ENCODE data around the gene RPP14.
"Not testable (repeated sequence)": the region's sequence is repeated elsewhere in the genome, so short reads cannot be mapped to it uniquely, and the experiment has no call there.

RPP14 gene

DNA sequence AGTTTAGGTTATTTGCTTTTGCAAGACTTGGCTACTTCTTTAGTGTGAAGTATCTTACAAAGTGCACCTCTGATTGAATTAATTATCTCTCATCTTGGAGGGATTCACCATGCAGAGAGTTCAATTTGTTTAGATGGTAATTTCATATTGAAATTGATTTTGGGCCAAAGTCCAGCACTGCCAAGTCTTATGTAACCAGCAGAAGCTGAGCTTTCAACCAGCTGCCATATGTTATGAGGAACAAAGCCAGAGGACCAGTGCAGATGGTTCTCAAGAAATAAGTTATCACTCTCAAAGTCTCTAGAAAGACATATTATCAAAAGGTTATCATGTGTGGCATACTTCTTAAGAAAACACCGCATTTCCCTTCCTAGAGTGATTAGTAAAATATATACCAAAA, 39.5 kb upstream of the RPP14 start:
- TF ChIP-seq POLR2AphosphoS5 (IDR thresholded peaks at IDR 0.05; ENCODE audit: low read depth): no peak
- TF ChIP-seq, protein P1, sequence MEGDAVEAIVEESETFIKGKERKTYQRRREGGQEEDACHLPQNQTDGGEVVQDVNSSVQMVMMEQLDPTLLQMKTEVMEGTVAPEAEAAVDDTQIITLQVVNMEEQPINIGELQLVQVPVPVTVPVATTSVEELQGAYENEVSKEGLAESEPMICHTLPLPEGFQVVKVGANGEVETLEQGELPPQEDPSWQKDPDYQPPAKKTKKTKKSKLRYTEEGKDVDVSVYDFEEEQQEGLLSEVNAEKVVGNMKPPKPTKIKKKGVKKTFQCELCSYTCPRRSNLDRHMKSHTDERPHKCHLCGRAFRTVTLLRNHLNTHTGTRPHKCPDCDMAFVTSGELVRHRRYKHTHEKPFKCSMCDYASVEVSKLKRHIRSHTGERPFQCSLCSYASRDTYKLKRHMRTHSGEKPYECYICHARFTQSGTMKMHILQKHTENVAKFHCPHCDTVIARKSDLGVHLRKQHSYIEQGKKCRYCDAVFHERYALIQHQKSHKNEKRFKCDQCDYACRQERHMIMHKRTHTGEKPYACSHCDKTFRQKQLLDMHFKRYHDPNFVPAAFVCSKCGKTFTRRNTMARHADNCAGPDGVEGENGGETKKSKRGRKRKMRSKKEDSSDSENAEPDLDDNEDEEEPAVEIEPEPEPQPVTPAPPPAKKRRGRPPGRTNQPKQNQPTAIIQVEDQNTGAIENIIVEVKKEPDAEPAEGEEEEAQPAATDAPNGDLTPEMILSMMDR (IDR thresholded peaks at IDR 0.05; ENCODE audit: insufficient read depth, low read length): no peak
- no peak for TF ChIP-seq GABPA (IDR thresholded peaks at IDR 0.05; ENCODE audit: low read depth)
- TF ChIP-seq, protein P2, sequence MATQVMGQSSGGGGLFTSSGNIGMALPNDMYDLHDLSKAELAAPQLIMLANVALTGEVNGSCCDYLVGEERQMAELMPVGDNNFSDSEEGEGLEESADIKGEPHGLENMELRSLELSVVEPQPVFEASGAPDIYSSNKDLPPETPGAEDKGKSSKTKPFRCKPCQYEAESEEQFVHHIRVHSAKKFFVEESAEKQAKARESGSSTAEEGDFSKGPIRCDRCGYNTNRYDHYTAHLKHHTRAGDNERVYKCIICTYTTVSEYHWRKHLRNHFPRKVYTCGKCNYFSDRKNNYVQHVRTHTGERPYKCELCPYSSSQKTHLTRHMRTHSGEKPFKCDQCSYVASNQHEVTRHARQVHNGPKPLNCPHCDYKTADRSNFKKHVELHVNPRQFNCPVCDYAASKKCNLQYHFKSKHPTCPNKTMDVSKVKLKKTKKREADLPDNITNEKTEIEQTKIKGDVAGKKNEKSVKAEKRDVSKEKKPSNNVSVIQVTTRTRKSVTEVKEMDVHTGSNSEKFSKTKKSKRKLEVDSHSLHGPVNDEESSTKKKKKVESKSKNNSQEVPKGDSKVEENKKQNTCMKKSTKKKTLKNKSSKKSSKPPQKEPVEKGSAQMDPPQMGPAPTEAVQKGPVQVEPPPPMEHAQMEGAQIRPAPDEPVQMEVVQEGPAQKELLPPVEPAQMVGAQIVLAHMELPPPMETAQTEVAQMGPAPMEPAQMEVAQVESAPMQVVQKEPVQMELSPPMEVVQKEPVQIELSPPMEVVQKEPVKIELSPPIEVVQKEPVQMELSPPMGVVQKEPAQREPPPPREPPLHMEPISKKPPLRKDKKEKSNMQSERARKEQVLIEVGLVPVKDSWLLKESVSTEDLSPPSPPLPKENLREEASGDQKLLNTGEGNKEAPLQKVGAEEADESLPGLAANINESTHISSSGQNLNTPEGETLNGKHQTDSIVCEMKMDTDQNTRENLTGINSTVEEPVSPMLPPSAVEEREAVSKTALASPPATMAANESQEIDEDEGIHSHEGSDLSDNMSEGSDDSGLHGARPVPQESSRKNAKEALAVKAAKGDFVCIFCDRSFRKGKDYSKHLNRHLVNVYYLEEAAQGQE (IDR thresholded peaks at IDR 0.05; ENCODE audit: insufficient replicate concordance, low read depth): no peak
- no peak for TF ChIP-seq SPI1 (IDR thresholded peaks at IDR 0.05; ENCODE audit: borderline replicate concordance, low read depth)
- no peaks in the 10 kb centered on the region for H3K27me3 ChIP-seq (ENCODE audit: insufficient read depth, poor library complexity, severe bottlenecking)
- H3K4me3 ChIP-seq (replicated peaks; ENCODE audit: insufficient read depth, low read length): no peak overlapping the region
- DNase-seq (ENCODE audit: low read depth in 1 of 2, low spot score in 1 of 2): no peak
- H3K27ac ChIP-seq (replicated peaks): no peak overlapping the region

DNA sequence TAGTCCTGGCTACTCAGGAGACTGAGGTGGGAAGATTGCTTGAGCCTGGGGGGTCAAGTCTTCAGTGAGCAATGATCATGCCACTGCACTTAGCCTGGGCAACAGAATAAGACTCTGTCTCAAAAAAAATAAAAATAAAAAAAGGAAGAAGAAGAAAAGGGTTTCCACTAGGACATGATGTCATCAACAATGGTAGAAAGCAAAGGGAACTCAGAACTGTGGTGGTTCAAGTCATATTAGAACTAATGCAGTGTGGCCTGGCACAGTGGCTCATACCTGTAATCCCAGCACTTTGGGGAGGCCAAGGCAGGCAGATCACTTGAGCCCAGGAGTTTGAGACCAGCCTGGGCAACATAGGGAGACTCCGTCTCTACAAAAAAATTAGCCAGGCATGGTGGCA, 38.5 kb upstream of the RPP14 start:
- H3K27me3 ChIP-seq (ENCODE audit: insufficient read depth, poor library complexity, severe bottlenecking); H3K27ac ChIP-seq (replicated peaks); DNase-seq (ENCODE audit: low read depth in 1 of 2, low spot score in 1 of 2); H3K4me3 ChIP-seq (replicated peaks; ENCODE audit: insufficient read depth, low read length): not testable (repeated sequence)

DNA sequence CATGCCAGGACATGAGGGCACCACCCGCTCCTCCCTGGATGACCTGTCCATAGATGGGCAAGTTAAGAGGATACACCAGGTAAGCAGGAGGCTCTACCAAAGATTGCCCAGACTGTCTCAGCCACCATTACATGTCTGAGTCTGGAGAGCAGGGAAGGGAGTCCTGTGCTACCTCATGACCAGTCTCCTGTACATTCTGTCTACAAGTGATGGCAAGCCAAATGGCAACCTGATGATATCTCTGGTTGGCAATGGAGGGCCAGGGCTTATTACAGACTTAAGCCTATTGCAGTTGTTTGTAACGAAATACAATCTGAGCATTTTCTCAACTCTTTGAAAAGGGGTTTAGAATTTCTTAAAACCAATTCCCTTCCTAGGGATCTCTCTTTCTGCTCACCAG, 36.7 kb upstream of the RPP14 start:
- H3K27me3 ChIP-seq (ENCODE audit: insufficient read depth, poor library complexity, severe bottlenecking): no peaks in the 10 kb centered on the region
- H3K27ac ChIP-seq (replicated peaks): no peak overlapping the region
- DNase-seq (ENCODE audit: low read depth in 1 of 2, low spot score in 1 of 2): no peak
- no peak overlapping the region for H3K4me3 ChIP-seq (replicated peaks; ENCODE audit: insufficient read depth, low read length)
- TF ChIP-seq GABPA (IDR thresholded peaks at IDR 0.05; ENCODE audit: low read depth): no peak
- TF ChIP-seq, protein P1 (IDR thresholded peaks at IDR 0.05; ENCODE audit: insufficient read depth, low read length): no peak
- no peak for TF ChIP-seq POLR2AphosphoS5 (IDR thresholded peaks at IDR 0.05; ENCODE audit: low read depth)
- TF ChIP-seq, protein P2 (IDR thresholded peaks at IDR 0.05; ENCODE audit: insufficient replicate concordance, low read depth): no peak
- no peak for TF ChIP-seq SPI1 (IDR thresholded peaks at IDR 0.05; ENCODE audit: borderline replicate concordance, low read depth)

DNA sequence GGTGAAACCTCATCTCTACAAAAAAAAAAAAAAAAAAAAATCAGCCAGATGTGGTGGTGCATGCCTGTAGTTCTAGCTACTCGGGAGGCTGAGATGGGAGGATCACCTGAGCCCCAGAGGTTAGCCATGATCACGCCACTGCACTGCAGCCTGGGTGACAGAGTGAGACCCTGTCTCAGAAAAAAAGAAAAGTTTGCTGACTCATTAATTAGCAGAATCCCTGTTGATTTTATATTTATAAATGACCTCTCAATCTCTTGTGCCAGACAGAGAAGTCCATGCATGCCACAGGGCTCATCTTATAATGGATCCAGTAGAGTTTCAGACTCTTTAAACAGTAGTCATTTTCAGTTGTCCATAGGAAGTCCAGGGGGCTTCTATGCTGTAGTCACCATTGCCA, 35.6 kb upstream of the RPP14 start:
- no peak overlapping the region for H3K4me3 ChIP-seq (replicated peaks; ENCODE audit: insufficient read depth, low read length)
- no peak for DNase-seq (ENCODE audit: low read depth in 1 of 2, low spot score in 1 of 2)
- TF ChIP-seq SPI1 (IDR thresholded peaks at IDR 0.05; ENCODE audit: borderline replicate concordance, low read depth) (no peak), POLR2AphosphoS5 (IDR thresholded peaks at IDR 0.05; ENCODE audit: low read depth) (no peak)
- no peaks in the 10 kb centered on the region for H3K27me3 ChIP-seq (ENCODE audit: insufficient read depth, poor library complexity, severe bottlenecking)
- H3K27ac ChIP-seq (replicated peaks): no peak overlapping the region

DNA sequence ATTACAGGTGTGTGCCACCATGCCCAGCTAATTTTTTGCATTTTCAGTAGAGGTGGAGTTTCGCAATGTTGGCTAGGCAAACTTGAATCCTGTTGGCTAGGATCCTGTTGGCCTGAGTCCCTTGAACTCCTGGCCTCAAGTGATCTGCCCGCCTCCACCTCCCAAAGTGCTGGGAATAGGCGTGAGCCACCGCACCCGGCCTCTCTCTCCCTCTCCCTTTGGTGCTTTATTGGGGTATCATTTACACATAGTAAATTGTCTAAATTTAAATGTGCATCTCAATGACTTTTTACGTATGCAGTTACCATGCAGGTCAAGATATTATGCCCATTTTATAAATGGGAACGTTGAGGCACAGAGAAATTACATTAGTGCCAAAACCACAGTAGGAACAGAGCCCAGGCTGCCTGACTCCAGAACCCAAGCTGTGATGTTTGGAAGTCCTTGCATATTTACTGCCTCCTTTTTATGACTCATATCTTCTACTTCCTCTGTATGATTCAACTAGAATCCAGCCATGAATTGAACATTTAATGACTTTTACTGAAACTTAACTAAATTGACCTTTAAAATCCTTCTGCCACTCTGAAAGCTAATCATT, 34.0 kb upstream of the RPP14 start:
- H3K4me3 ChIP-seq (replicated peaks; ENCODE audit: insufficient read depth, low read length): no peak overlapping the region
- TF ChIP-seq GABPA (IDR thresholded peaks at IDR 0.05; ENCODE audit: low read depth) (no peak), POLR2AphosphoS5 (IDR thresholded peaks at IDR 0.05; ENCODE audit: low read depth) (no peak), SPI1 (IDR thresholded peaks at IDR 0.05; ENCODE audit: borderline replicate concordance, low read depth) (no peak)
- TF ChIP-seq, protein P1 (IDR thresholded peaks at IDR 0.05; ENCODE audit: insufficient read depth, low read length): no peak
- TF ChIP-seq, protein P2 (IDR thresholded peaks at IDR 0.05; ENCODE audit: insufficient replicate concordance, low read depth): no peak
- DNase-seq (ENCODE audit: low read depth in 1 of 2, low spot score in 1 of 2): peak in 1 of 2 experiments; percentile 38
- H3K27ac ChIP-seq (replicated peaks): no peak overlapping the region
- no peaks in the 10 kb centered on the region for H3K27me3 ChIP-seq (ENCODE audit: insufficient read depth, poor library complexity, severe bottlenecking)

Measured in HL-60 (cell line).